Endothelial cell of umbilical vein (primary cell): Measurements from ENCODE around the gene AIF1.

Experiments
- FOS ChIP-seq: IDR thresholded peaks from 2 replicates; pipeline ENCODE4 v1.6.1; 2011; ENCODE audit warnings: mild to moderate bottlenecking, low read length, moderate library complexity, borderline replicate concordance; ENCODE audit not compliant: insufficient read depth
- JUN ChIP-seq: IDR thresholded peaks from 2 replicates; pipeline ENCODE4 v1.6.1; 2011; ENCODE audit warnings: borderline replicate concordance, low read depth; ENCODE audit not compliant: insufficient read length, insufficient read depth
- MYC ChIP-seq: IDR thresholded peaks from one replicate; pipeline ENCODE4 v1.6.1; 2011; ENCODE audit warnings: mild to moderate bottlenecking, low read depth, low read length
- POLR2A ChIP-seq: IDR thresholded peaks from 2 replicates; pipeline ENCODE4 v1.6.1; 2012; ENCODE audit warnings: low read depth, mild to moderate bottlenecking, control low read depth, low read length
- POLR2AphosphoS5 ChIP-seq: IDR thresholded peaks from 2 replicates; pipeline ENCODE4 v1.6.1; 2012; ENCODE audit warnings: low read depth, mild to moderate bottlenecking, control low read depth, low read length, moderate library complexity; ENCODE audit not compliant: insufficient read depth
- TF ChIP-seq, protein P1 (sequence below), 2 donors: IDR thresholded peaks; 1 replicate in 1 of 2; 2 replicates in 1 of 2; pipeline ENCODE4 v1.5.1; 2011; ENCODE audit warnings: low read length in 2 of 2, mild to moderate bottlenecking in 2 of 2, moderate library complexity in 2 of 2, control low read depth in 1 of 2, inconsistent platforms in 1 of 2, low read depth in 1 of 2; ENCODE audit not compliant: insufficient read depth in 1 of 2; ENCODE audit errors: extremely low read depth in 1 of 2
- TF ChIP-seq, protein P2 (sequence below): IDR thresholded peaks from 2 replicates; pipeline ENCODE4 v1.6.1; 2011; ENCODE audit not compliant: insufficient read depth, insufficient read length

DNA sequence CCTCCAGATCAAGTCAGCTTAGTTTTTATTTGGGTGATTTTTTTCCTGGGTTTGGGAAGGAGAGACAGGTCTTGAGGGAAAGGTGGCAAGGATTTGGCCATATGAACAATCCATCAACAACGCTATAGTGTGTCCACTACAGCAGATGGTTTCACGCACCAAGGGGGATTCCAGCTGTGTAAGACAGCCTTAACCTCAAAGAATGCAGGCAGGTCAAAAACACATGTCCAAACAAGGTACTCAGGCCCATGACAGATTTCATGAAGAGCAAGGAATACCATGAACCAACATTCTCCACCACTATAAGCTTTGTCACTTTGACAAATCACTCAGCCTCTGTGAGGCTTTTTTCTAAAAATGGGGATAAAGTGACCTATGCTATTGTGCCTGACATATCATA, 2.0 kb downstream of the AIF1 start:
- TF ChIP-seq, protein P1, sequence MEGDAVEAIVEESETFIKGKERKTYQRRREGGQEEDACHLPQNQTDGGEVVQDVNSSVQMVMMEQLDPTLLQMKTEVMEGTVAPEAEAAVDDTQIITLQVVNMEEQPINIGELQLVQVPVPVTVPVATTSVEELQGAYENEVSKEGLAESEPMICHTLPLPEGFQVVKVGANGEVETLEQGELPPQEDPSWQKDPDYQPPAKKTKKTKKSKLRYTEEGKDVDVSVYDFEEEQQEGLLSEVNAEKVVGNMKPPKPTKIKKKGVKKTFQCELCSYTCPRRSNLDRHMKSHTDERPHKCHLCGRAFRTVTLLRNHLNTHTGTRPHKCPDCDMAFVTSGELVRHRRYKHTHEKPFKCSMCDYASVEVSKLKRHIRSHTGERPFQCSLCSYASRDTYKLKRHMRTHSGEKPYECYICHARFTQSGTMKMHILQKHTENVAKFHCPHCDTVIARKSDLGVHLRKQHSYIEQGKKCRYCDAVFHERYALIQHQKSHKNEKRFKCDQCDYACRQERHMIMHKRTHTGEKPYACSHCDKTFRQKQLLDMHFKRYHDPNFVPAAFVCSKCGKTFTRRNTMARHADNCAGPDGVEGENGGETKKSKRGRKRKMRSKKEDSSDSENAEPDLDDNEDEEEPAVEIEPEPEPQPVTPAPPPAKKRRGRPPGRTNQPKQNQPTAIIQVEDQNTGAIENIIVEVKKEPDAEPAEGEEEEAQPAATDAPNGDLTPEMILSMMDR (IDR thresholded peaks at IDR 0.05; ENCODE audit: extremely low read depth in 1 of 2, insufficient read depth in 1 of 2, low read depth in 1 of 2, low read length in 2 of 2), result no peak
- TF ChIP-seq, protein P2, sequence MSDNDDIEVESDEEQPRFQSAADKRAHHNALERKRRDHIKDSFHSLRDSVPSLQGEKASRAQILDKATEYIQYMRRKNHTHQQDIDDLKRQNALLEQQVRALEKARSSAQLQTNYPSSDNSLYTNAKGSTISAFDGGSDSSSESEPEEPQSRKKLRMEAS, result no peak
- TF ChIP-seq MYC, result no peak
- no peak for TF ChIP-seq POLR2A
- TF ChIP-seq FOS, result no peak
- no peak for TF ChIP-seq JUN
- no peak for TF ChIP-seq POLR2AphosphoS5
